ENCODE data around the gene NT5E. TPM values are rescaled to one million over a fixed set of nuclear protein-coding genes. Genes with fewer than 3 reads are reported as not detected.
A peak's percentile ranks its signal among the peaks of the same experiment; 100 is the strongest.

NT5E gene
- total and polyA plus RNA-seq, 2 of the 13 experiments (the other 11 are each of a cell fraction or from before 2014, with no cell fraction given) = 9.5 to 33.0 TPM

DNA sequence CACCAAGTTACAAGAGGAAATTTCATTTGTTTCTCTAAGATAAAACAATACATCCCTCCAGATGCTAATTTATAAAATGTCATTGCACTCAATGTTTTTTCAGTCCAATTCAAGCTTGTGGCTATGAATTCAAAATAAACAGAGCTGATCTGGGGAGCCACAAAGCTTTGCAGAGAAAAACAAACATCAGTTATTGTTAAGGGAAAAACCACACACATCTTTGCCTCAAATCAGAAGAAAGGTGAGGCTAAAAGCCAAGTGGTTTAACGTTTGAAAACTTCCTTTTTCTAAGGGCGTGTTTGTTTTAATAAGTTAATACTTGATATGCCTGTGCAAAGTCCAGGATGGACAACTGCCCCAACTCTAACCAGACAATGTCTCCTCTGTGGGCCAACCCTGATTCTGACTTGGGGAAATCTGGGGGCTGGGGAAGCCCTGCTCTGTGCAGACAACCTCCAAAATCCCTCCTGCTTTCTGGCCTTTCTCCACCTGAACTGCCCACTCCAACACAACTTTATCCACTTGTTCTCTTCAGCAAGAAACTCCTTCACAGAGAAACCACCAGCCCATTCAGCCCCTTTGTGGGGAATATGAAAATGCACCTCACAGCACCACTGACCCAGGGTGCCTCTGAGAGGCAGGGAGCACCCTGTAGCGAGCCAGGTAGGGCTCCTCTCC, 44.6 kb upstream of the NT5E start (continued):
- TF ChIP-seq HNRNPL (IDR thresholded peaks at IDR 0.05; ENCODE audit: low read depth, low read length) (no peak), ZNF431 (CRISPR knock-in tag; IDR thresholded peaks at IDR 0.05; ENCODE audit: borderline replicate concordance, low read depth) (peak; percentile 29; the same call in 1 of the 2 replicates), ONECUT2 (CRISPR knock-in tag; IDR thresholded peaks at IDR 0.05) (no peak), ZNF761 (CRISPR knock-in tag; conservative IDR thresholded peaks at IDR 0.05) (no peak), ZNF317 (CRISPR knock-in tag; IDR thresholded peaks at IDR 0.05) (0 out of 2 replicates have a peak, but pooled peaks have one; percentile 17), SNAPC2 (CRISPR knock-in tag; IDR thresholded peaks at IDR 0.05) (no peak), SOX5 (CRISPR knock-in tag; IDR thresholded peaks at IDR 0.05; ENCODE audit: borderline replicate concordance) (peak; percentile 96), SALL2 (CRISPR knock-in tag; IDR thresholded peaks at IDR 0.05) (peak; percentile 33; the same call in 1 of the 2 replicates), RFXAP (CRISPR knock-in tag; IDR thresholded peaks at IDR 0.05; ENCODE audit: borderline replicate concordance) (0 out of 2 replicates have a peak, but pooled peaks have one; percentile 26), NAIF1 (CRISPR knock-in tag; IDR thresholded peaks at IDR 0.05; ENCODE audit: borderline replicate concordance) (no peak), ZSCAN20 (CRISPR knock-in tag; IDR thresholded peaks at IDR 0.05; ENCODE audit: borderline replicate concordance) (peak; percentile 61; the same call in 1 of the 2 replicates), MIXL1 (CRISPR knock-in tag; IDR thresholded peaks at IDR 0.05) (peak; percentile 58; the same call in 1 of the 2 replicates), NFIB (CRISPR knock-in tag; IDR thresholded peaks at IDR 0.05; ENCODE audit: borderline replicate concordance) (no peak), ZFYVE20 (CRISPR knock-in tag; IDR thresholded peaks at IDR 0.05; ENCODE audit: borderline replicate concordance, low read depth) (no peak)
- TF ChIP-seq, protein P1, sequence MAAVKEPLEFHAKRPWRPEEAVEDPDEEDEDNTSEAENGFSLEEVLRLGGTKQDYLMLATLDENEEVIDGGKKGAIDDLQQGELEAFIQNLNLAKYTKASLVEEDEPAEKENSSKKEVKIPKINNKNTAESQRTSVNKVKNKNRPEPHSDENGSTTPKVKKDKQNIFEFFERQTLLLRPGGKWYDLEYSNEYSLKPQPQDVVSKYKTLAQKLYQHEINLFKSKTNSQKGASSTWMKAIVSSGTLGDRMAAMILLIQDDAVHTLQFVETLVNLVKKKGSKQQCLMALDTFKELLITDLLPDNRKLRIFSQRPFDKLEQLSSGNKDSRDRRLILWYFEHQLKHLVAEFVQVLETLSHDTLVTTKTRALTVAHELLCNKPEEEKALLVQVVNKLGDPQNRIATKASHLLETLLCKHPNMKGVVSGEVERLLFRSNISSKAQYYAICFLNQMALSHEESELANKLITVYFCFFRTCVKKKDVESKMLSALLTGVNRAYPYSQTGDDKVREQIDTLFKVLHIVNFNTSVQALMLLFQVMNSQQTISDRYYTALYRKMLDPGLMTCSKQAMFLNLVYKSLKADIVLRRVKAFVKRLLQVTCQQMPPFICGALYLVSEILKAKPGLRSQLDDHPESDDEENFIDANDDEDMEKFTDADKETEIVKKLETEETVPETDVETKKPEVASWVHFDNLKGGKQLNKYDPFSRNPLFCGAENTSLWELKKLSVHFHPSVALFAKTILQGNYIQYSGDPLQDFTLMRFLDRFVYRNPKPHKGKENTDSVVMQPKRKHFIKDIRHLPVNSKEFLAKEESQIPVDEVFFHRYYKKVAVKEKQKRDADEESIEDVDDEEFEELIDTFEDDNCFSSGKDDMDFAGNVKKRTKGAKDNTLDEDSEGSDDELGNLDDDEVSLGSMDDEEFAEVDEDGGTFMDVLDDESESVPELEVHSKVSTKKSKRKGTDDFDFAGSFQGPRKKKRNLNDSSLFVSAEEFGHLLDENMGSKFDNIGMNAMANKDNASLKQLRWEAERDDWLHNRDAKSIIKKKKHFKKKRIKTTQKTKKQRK (IDR thresholded peaks at IDR 0.05; ENCODE audit: low read length) = no peak
- TF ChIP-seq, protein P2, sequence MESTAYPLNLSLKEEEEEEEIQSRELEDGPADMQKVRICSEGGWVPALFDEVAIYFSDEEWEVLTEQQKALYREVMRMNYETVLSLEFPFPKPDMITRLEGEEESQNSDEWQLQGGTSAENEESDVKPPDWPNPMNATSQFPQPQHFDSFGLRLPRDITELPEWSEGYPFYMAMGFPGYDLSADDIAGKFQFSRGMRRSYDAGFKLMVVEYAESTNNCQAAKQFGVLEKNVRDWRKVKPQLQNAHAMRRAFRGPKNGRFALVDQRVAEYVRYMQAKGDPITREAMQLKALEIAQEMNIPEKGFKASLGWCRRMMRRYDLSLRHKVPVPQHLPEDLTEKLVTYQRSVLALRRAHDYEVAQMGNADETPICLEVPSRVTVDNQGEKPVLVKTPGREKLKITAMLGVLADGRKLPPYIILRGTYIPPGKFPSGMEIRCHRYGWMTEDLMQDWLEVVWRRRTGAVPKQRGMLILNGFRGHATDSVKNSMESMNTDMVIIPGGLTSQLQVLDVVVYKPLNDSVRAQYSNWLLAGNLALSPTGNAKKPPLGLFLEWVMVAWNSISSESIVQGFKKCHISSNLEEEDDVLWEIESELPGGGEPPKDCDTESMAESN (CRISPR knock-in tag; conservative IDR thresholded peaks at IDR 0.05) = peak; percentile 59
- TF ChIP-seq, protein P3, sequence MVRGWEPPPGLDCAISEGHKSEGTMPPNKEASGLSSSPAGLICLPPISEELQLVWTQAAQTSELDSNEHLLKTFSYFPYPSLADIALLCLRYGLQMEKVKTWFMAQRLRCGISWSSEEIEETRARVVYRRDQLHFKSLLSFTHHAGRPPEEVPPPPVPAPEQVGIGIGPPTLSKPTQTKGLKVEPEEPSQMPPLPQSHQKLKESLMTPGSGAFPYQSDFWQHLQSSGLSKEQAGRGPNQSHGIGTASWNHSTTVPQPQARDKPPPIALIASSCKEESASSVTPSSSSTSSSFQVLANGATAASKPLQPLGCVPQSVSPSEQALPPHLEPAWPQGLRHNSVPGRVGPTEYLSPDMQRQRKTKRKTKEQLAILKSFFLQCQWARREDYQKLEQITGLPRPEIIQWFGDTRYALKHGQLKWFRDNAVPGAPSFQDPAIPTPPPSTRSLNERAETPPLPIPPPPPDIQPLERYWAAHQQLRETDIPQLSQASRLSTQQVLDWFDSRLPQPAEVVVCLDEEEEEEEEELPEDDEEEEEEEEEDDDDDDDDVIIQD (CRISPR knock-in tag; IDR thresholded peaks at IDR 0.05; ENCODE audit: low read depth) = 0 out of 2 replicates have a peak, but pooled peaks have one; percentile 49
- TF ChIP-seq, protein P4, sequence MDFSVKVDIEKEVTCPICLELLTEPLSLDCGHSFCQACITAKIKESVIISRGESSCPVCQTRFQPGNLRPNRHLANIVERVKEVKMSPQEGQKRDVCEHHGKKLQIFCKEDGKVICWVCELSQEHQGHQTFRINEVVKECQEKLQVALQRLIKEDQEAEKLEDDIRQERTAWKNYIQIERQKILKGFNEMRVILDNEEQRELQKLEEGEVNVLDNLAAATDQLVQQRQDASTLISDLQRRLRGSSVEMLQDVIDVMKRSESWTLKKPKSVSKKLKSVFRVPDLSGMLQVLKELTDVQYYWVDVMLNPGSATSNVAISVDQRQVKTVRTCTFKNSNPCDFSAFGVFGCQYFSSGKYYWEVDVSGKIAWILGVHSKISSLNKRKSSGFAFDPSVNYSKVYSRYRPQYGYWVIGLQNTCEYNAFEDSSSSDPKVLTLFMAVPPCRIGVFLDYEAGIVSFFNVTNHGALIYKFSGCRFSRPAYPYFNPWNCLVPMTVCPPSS (IDR thresholded peaks at IDR 0.05) = no peak
- TF ChIP-seq, protein P5, sequence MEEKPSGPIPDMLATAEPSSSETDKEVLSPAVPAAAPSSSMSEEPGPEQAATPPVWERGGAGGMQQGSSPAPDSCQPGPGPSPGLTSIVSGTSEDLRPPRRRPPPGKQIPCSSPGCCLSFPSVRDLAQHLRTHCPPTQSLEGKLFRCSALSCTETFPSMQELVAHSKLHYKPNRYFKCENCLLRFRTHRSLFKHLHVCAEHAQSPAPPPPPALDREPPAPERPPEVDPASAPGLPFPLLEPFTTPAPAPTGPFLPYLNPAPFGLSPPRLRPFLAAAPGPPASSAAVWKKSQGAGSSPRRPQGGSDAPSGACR (CRISPR knock-in tag; IDR thresholded peaks at IDR 0.05) = no peak
- TF ChIP-seq, protein P6, sequence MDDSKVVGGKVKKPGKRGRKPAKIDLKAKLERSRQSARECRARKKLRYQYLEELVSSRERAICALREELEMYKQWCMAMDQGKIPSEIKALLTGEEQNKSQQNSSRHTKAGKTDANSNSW (CRISPR knock-in tag; IDR thresholded peaks at IDR 0.05; ENCODE audit: borderline replicate concordance) = no peak

Data from HepG2 (cell line).